ENCODE data around the gene ADO. TPM values are rescaled to one million over a fixed set of nuclear protein-coding genes. Genes with fewer than 3 reads are reported as not detected.

Gene ADO
- total RNA-seq, 1 donor from 2014 or later = 29.0 TPM

GRCh38 chr10:62852961-62853702 lies 48.6 kb downstream of the ADO start:
- peaks cover 11% of the 10 kb centered on the region for H3K27me3 ChIP-seq (ENCODE audit: insufficient read depth, low read length)
- no peak for TF ChIP-seq CTCF (IDR thresholded peaks at IDR 0.05; ENCODE audit: insufficient read depth, low read depth, low read length)
- TF ChIP-seq EZH2 (IDR thresholded peaks at IDR 0.05; ENCODE audit: insufficient read depth, low read length) = no peak
- DNase-seq (ENCODE audit: low read depth) (no peak), FAIRE-seq (no peak)
- H3K27me3 Mint-ChIP-seq (ENCODE audit: low read depth, unreplicated experiment) = no peaks in the 10 kb centered on the region
- no peak overlapping the region for H3K4me2 ChIP-seq (ENCODE audit: low read length)
- H3K27ac Mint-ChIP-seq (ENCODE audit: unreplicated experiment) = no peak overlapping the region
- H3K27ac ChIP-seq (ENCODE audit: low read depth, low read length) = no peak overlapping the region
- no peak overlapping the region for H3K9ac ChIP-seq (ENCODE audit: low read length)
- no peak overlapping the region for H2AFZ ChIP-seq (ENCODE audit: low read depth, low read length)
- no peaks in the 10 kb centered on the region for H3K4me1 ChIP-seq (ENCODE audit: insufficient read depth, low read length)
- H3K4me3 ChIP-seq (ENCODE audit: insufficient read depth, low read depth, low read length) = no peak overlapping the region
- no peaks in the 10 kb centered on the region for H4K20me1 ChIP-seq (ENCODE audit: insufficient read depth, low read length)
- peaks cover under 1% of the 10 kb centered on the region for H3K9me3 ChIP-seq (ENCODE audit: insufficient read depth, low read depth, low read length)
- peaks cover 6% of the 10 kb centered on the region for H3K9me3 Mint-ChIP-seq (ENCODE audit: unreplicated experiment)
- H3K4me1 Mint-ChIP-seq (ENCODE audit: low read depth, unreplicated experiment) = no peaks in the 10 kb centered on the region
- no peak overlapping the region for H3K4me3 Mint-ChIP-seq (ENCODE audit: unreplicated experiment)
- H3K36me3 Mint-ChIP-seq (ENCODE audit: low read depth, unreplicated experiment) = no peaks in the 10 kb centered on the region
- H3K36me3 ChIP-seq (ENCODE audit: insufficient read depth, low read length) = no peaks in the 10 kb centered on the region
- H3K79me2 ChIP-seq (ENCODE audit: insufficient read depth, low read length) = no peaks in the 10 kb centered on the region

- Histone ChIP-seq H4K20me1 (ENCODE audit: insufficient read depth, low read length) (no peaks in the 10 kb centered on the region), H3K79me2 (ENCODE audit: insufficient read depth, low read length) (no peaks in the 10 kb centered on the region), H3K4me2 (ENCODE audit: low read length) (no peak overlapping the region), H3K27ac (ENCODE audit: low read depth, low read length) (no peak overlapping the region), H3K9ac (ENCODE audit: low read length) (no peak overlapping the region), H2AFZ (ENCODE audit: low read depth, low read length) (no peak overlapping the region), H3K36me3 (ENCODE audit: insufficient read depth, low read length) (no peaks in the 10 kb centered on the region), H3K4me1 (ENCODE audit: insufficient read depth, low read length) (no peaks in the 10 kb centered on the region), H3K4me3 (ENCODE audit: insufficient read depth, low read depth, low read length) (no peak overlapping the region), H3K27me3 (ENCODE audit: insufficient read depth, low read length) (peaks cover 11% of the 10 kb centered on the region), H3K9me3 (ENCODE audit: insufficient read depth, low read depth, low read length) (no peaks in the 10 kb centered on the region)
- Mint-ChIP-seq H3K4me3 (ENCODE audit: unreplicated experiment) (no peak overlapping the region), H3K27ac (ENCODE audit: unreplicated experiment) (no peak overlapping the region), H3K9me3 (ENCODE audit: unreplicated experiment) (peaks cover 6% of the 10 kb centered on the region), H3K4me1 (ENCODE audit: low read depth, unreplicated experiment) (no peaks in the 10 kb centered on the region), H3K27me3 (ENCODE audit: low read depth, unreplicated experiment) (no peaks in the 10 kb centered on the region), H3K36me3 (ENCODE audit: low read depth, unreplicated experiment) (no peaks in the 10 kb centered on the region)
- DNase-seq (ENCODE audit: low read depth) (no peak), FAIRE-seq (no peak)
- TF ChIP-seq EZH2 (IDR thresholded peaks at IDR 0.05; ENCODE audit: insufficient read depth, low read length) (no peak), CTCF (IDR thresholded peaks at IDR 0.05; ENCODE audit: insufficient read depth, low read depth, low read length) (no peak)
Observed at GRCh38 chr10:62853710-62854109, 49.2 kb downstream of the ADO start.

GRCh38 chr10:62856021-62856420 lies 51.5 kb downstream of the ADO start:
- Histone ChIP-seq H3K36me3 (ENCODE audit: insufficient read depth, low read length) (no peaks in the 10 kb centered on the region), H3K9ac (ENCODE audit: low read length) (no peak overlapping the region), H3K27me3 (ENCODE audit: insufficient read depth, low read length) (peaks cover 13% of the 10 kb centered on the region), H3K9me3 (ENCODE audit: insufficient read depth, low read depth, low read length) (no peaks in the 10 kb centered on the region), H3K4me2 (ENCODE audit: low read length) (no peak overlapping the region), H4K20me1 (ENCODE audit: insufficient read depth, low read length) (no peaks in the 10 kb centered on the region), H3K27ac (ENCODE audit: low read depth, low read length) (no peak overlapping the region), H2AFZ (ENCODE audit: low read depth, low read length) (no peak overlapping the region), H3K79me2 (ENCODE audit: insufficient read depth, low read length) (no peaks in the 10 kb centered on the region), H3K4me1 (ENCODE audit: insufficient read depth, low read length) (no peaks in the 10 kb centered on the region), H3K4me3 (ENCODE audit: insufficient read depth, low read depth, low read length) (no peak overlapping the region)
- Mint-ChIP-seq H3K9me3 (ENCODE audit: unreplicated experiment) (peaks cover 4% of the 10 kb centered on the region), H3K4me3 (ENCODE audit: unreplicated experiment) (no peak overlapping the region), H3K27ac (ENCODE audit: unreplicated experiment) (no peak overlapping the region), H3K36me3 (ENCODE audit: low read depth, unreplicated experiment) (no peaks in the 10 kb centered on the region), H3K27me3 (ENCODE audit: low read depth, unreplicated experiment) (no peaks in the 10 kb centered on the region), H3K4me1 (ENCODE audit: low read depth, unreplicated experiment) (no peaks in the 10 kb centered on the region)
- no peak for FAIRE-seq
- DNase-seq (ENCODE audit: low read depth) = no peak
- no peak for TF ChIP-seq EZH2 (IDR thresholded peaks at IDR 0.05; ENCODE audit: insufficient read depth, low read length)
- TF ChIP-seq CTCF (IDR thresholded peaks at IDR 0.05; ENCODE audit: insufficient read depth, low read depth, low read length) = no peak

All from astrocyte (in vitro differentiated cells and primary cell).